GM12878 (cell line): ENCODE results near the gene TECR. TPM values are rescaled to one million over a fixed set of nuclear protein-coding genes. Genes with fewer than 3 reads are reported as not detected.

Experiments
- ATAC-seq: fragments of 200-7000 bp; cut with Tn5 transposase; 3 replicates; pipeline ENCODE4 v1.9.1; 2020; ENCODE audit warnings: mild to moderate bottlenecking, moderate library complexity
- BruUV-seq: library from RNA; stranded (reverse); fragments of 400-500 nt; replicated peaks from 2 replicates; lab custom pipeline; 2021; lab: Mats Ljungman, UMichigan
- CTCF ChIA-PET: fragments of 300-600 bp; sonication (Branson Sonifier 250); formaldehyde crosslinking; extraction: SDS; loops from one replicate; lab custom pipeline; 2021; ENCODE audit warnings: inconsistent platforms; lab: Yijun Ruan, JAX
- POLR2A ChIA-PET: fragments of 350-600 bp; formaldehyde crosslinking; extraction: SDS; loops from one replicate; lab custom pipeline; 2021; ENCODE audit warnings: inconsistent platforms; lab: Charles Lee
- RAD21 ChIA-PET: fragments of 300-600 bp; sonication (Branson Sonifier 250); formaldehyde crosslinking; loops from one replicate; lab custom pipeline; 2023; ENCODE audit warnings: antibody characterized with exemption; ENCODE audit not compliant: unreplicated experiment; lab: Charles Lee
- SMC1A ChIA-PET: fragments of 300-600 bp; sonication (Branson Sonifier 250); formaldehyde crosslinking; loops from one replicate; lab custom pipeline; 2023; ENCODE audit not compliant: unreplicated experiment, uncharacterized antibody; lab: Charles Lee
- DNase-seq: peaks from one replicate; pipeline ENCODE4 v3.0.0-alpha.2; 2011; ENCODE audit warnings: low read depth, low spot score
- FAIRE-seq: peaks from 3 replicates; lab custom pipeline; 2011; peaks lifted over from hg19 to GRCh38; lab: Jason Lieb, UNC
- H2AFZ ChIP-seq: 2 replicates; pipeline ENCODE4 v1.6.0; 2011; ENCODE audit warnings: low read depth, low read length, control low read depth; ENCODE audit not compliant: control insufficient read depth
- H3K27ac ChIP-seq: 2 replicates; pipeline ENCODE4 v1.5.1; 2011; ENCODE audit warnings: control low read depth; ENCODE audit not compliant: control insufficient read depth, insufficient read depth
- H3K27me3 ChIP-seq, 2 experiments: replicated peaks in 1 of 2; 2 replicates each; pipeline versions ENCODE4 v1.6.0 to v1.6.1; 2011; ENCODE audit warnings: low read length in 1 of 2; ENCODE audit not compliant: control insufficient read depth in 2 of 2, insufficient read depth in 2 of 2
- H3K36me3 ChIP-seq, 2 experiments: 2 replicates each; pipeline ENCODE4 v1.5.1; 2011; ENCODE audit warnings: low read length in 1 of 2; ENCODE audit not compliant: control insufficient read depth in 2 of 2, insufficient read depth in 2 of 2
- H3K4me1 ChIP-seq: 2 replicates; pipeline ENCODE4 v1.6.1; 2011; ENCODE audit warnings: mild to moderate bottlenecking, low read length, moderate library complexity, mixed read lengths; ENCODE audit not compliant: control insufficient read depth, insufficient read depth
- H3K4me2 ChIP-seq: 2 replicates; pipeline ENCODE4 v1.6.0; 2011; ENCODE audit warnings: control low read depth; ENCODE audit not compliant: control insufficient read depth, insufficient read depth
- H3K4me3 ChIP-seq: fragments of 200-600 bp; sonication (generic); 2 replicates; pipeline ENCODE4 v1.5.1; 2016
- H3K79me2 ChIP-seq: 2 replicates; pipeline ENCODE4 v1.6.0; 2011; ENCODE audit warnings: low read length; ENCODE audit not compliant: control insufficient read depth, insufficient read depth
- H3K9ac ChIP-seq: 2 replicates; pipeline ENCODE4 v1.8.0; 2011; ENCODE audit warnings: low read length, control low read depth, mixed read lengths; ENCODE audit not compliant: control insufficient read depth, insufficient read depth
- H3K9me3 ChIP-seq: replicated peaks from 3 replicates; pipeline ENCODE4 v1.5.1; 2011; ENCODE audit warnings: mild to moderate bottlenecking, low read length; ENCODE audit not compliant: control insufficient read depth, insufficient read depth
- H4K20me1 ChIP-seq: 2 replicates; pipeline ENCODE4 v1.6.0; 2011; ENCODE audit not compliant: control insufficient read depth, insufficient read depth
- BMI1 ChIP-seq: fragments of 450-650 bp; IDR thresholded peaks from 2 replicates; pipeline ENCODE4 v1.6.1; 2016; ENCODE audit warnings: mild to moderate bottlenecking, moderate library complexity, borderline replicate concordance
- EP300 ChIP-seq, 2 experiments: fragments of 150-350 bp in 1 of 2; IDR thresholded peaks; 2 replicates each; pipeline ENCODE4 v1.6.1; 2011 to 2012; ENCODE audit warnings: low read depth in 2 of 2, low read length in 2 of 2, borderline replicate concordance in 1 of 2, improper control_type of control experiment in 1 of 2, inconsistent platforms in 1 of 2; ENCODE audit not compliant: control insufficient read depth in 1 of 2
- KLF5 ChIP-seq: fragments of 450-650 bp; IDR thresholded peaks from 2 replicates; pipeline ENCODE4 v1.6.1; 2014; ENCODE audit warnings: mild to moderate bottlenecking; ENCODE audit not compliant: partially characterized antibody
- MYC ChIP-seq: IDR thresholded peaks from 2 replicates; pipeline ENCODE4 v1.6.1; 2011; ENCODE audit warnings: mild to moderate bottlenecking, low read length, moderate library complexity, inconsistent platforms; ENCODE audit not compliant: insufficient read depth, insufficient replicate concordance, insufficient read length, severe bottlenecking
- NFIC ChIP-seq: IDR thresholded peaks from 2 replicates; pipeline ENCODE4 v1.6.1; 2012; ENCODE audit warnings: low read depth, mild to moderate bottlenecking, inconsistent platforms, low read length, moderate library complexity
- NFYA ChIP-seq: IDR thresholded peaks from 2 replicates; pipeline ENCODE4 v1.6.1; 2011; ENCODE audit warnings: low read depth, mild to moderate bottlenecking, low read length, improper control_type of control experiment, borderline replicate concordance
- SIX5 ChIP-seq: IDR thresholded peaks from 2 replicates; pipeline ENCODE4 v1.6.1; 2011; ENCODE audit warnings: mild to moderate bottlenecking, low read depth, low read length, moderate library complexity; ENCODE audit not compliant: severe bottlenecking
- SMAD5 ChIP-seq: IDR thresholded peaks from 2 replicates; pipeline ENCODE4 v1.6.1; 2016; ENCODE audit warnings: antibody characterized with exemption, low read depth
- ZNF274 ChIP-seq: IDR thresholded peaks from one replicate; pipeline ENCODE4 v1.8.0; 2011; ENCODE audit not compliant: insufficient read length, insufficient read depth
- WGBS: methylation state at CpG from one replicate; pipeline ENCODE4 v1.1.6; 2016; ENCODE audit warnings: low lambda C conversion rate; ENCODE audit not compliant: insufficient replicate concordance, insufficient coverage; ENCODE audit errors: missing lambda C conversion rate; 5-methylcytosine and 5-hydroxymethylcytosine counted together
- in situ Hi-C: fragments of 300-500 bp; cut with MboI; formaldehyde crosslinking; loops from 9 replicates; pipeline ENCODE4 v1.14.3; 2018; ENCODE audit warnings: mixed read lengths
- intact Hi-C: fragments of 100-400 bp; cut with micrococcal nuclease; formaldehyde crosslinking; loops from one replicate; pipeline ENCODE4 v1.14.2; 2022; ENCODE audit not compliant: unreplicated experiment
- polyA plus RNA-seq, 11 experiments: library from polyadenylated mRNA; depleted of rRNA in 4 of 11; unstranded in 6 of 11; stranded (reverse) in 5 of 11; fragments of >200 nt; fragmentation: Nextera tagmentation in 4 of 11; fragmentation: Illumina TruSeq in 1 of 11; extraction: Ambion mirVana in 4 of 11; extraction: Trizol in 1 of 11; gene quantifications; 1 replicate in 1 of 11; 2 replicates in 10 of 11; pipeline versions ENCODE4 v1.2.1 to v1.2.3, GENCODE V29; 2011 to 2016; ENCODE audit warnings: inconsistent platforms in 2 of 11, missing spikeins in 2 of 11, low read depth in 1 of 11
- total RNA-seq, 4 experiments: library from RNA; depleted of rRNA in 3 of 4; stranded (reverse); fragments of >200 nt in 3 of 4; fragmentation: Illumina TruSeq in 1 of 4; extraction: Trizol in 1 of 4; gene quantifications; 2 replicates each; pipeline versions ENCODE4 v1.2.1 to v1.2.3, GENCODE V29; 2013 to 2021
- TF ChIP-seq, protein P1 (sequence below): fragments of 450-650 bp; IDR thresholded peaks from 2 replicates; pipeline ENCODE4 v1.6.1; 2017; ENCODE audit warnings: borderline replicate concordance
- TF ChIP-seq, protein P2 (sequence below): fragments of 450-650 bp; IDR thresholded peaks from 2 replicates; pipeline ENCODE4 v1.6.1; 2017; ENCODE audit warnings: mild to moderate bottlenecking, moderate library complexity
- TF ChIP-seq, protein P3 (sequence below): fragments of 450-650 bp; IDR thresholded peaks from 2 replicates; pipeline ENCODE4 v1.6.1; 2017; ENCODE audit warnings: mild to moderate bottlenecking, moderate library complexity

TECR gene
- total and polyA plus RNA-seq, 10 of the 15 experiments (the other 5 are each of a cell fraction or from before 2014, with no cell fraction given), result 9.6 to 157 (median 64.2) TPM

DNA sequence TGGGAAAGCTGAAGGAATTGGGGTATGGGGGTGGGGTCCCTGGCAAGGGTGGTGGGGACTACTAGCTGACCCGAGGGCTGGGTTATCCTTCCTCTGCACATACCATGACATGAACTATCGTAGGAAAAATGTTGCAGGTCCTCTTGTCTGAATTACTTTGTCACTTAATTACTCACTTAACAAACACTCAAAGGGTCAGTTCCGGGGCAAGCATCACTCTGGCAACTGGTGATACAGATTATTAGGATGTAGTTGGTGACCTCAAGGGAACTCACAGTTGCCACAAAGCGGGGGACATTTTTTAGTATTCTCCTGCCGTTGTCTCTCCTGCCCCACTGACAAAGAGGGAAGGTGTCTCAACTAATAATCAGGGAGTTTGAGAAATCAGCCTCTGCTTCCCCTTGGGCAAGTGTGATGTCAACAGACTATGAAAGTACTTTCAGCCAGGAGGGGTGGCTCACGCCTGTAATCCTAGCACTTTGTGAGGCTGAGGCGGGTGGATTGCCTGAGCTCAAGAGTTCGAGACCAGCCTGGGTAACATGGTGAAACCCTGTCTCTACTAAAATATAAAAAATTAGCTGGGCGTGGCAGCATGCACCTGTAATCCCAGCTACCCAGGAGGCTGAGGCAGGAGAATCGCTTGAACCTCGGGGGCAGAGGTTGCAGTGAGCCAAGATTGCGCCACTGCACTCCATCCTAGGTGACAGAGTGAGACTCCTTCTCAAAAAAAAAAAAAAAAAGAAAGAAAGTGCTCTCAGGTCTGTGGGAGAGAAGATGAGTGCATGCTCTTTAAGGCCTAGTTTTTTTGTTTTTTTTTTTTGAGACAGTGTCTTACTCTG lies 21.5 kb upstream of the TECR start:
- DNase-seq, result no peak
- POLR2A ChIA-PET, result interaction anchor here (0.5 kb wide), 1 partner anchor 379 kb away, joined by 3 read pairs; no protein-coding TSS in a partner anchor
- ATAC-seq, result no peak
- Histone ChIP-seq H3K9me3 (no peaks in the 10 kb centered on the region), H3K36me3 (no peaks in the 10 kb centered on the region), H2AFZ (no peak overlapping the region), H4K20me1 (no peaks in the 10 kb centered on the region), H3K4me1 (peaks cover 4% of the 10 kb centered on the region; the same call in 1 of the 2 replicates), H3K4me2 (no peak overlapping the region), H3K9ac (no peak overlapping the region), H3K27me3 (no peaks in the 10 kb centered on the region), H3K27ac (no peak overlapping the region), H3K4me3 (no peak overlapping the region), H3K79me2 (no peaks in the 10 kb centered on the region)
- 83% methylated on average over 12 of the region's 12 CpGs for WGBS
- intact Hi-C loops, result no loop called here
- no peak for FAIRE-seq
- RAD21 ChIA-PET, result interaction anchor here (0.9 kb wide), 1 partner anchor 178 kb away, joined by 3 read pairs; no protein-coding TSS in a partner anchor
- no TSS peak for BruUV-seq
- CTCF ChIA-PET, result interaction anchor here (1.2 to 5.3 kb wide), 3 partner anchors 10 to 225 kb away, joined by 3 to 41 read pairs (median 4); partner anchors contain the start of gene DNAJB1
- in situ Hi-C loops, result no loop called here
- SMC1A ChIA-PET, result interaction anchor here (1.3 kb wide), 1 partner anchor 10 kb away, joined by 4 read pairs; the partner anchor contains the start of gene DNAJB1
- TF ChIP-seq MYC, result no peak
- no peak for TF ChIP-seq EP300 (IDR thresholded peaks at IDR 0.05; ENCODE audit: borderline replicate concordance in 1 of 2, control insufficient read depth in 1 of 2, low read depth in 2 of 2, low read length in 2 of 2)
- no peak for TF ChIP-seq NFIC
- TF ChIP-seq KLF5, result no peak
- TF ChIP-seq, protein P1, sequence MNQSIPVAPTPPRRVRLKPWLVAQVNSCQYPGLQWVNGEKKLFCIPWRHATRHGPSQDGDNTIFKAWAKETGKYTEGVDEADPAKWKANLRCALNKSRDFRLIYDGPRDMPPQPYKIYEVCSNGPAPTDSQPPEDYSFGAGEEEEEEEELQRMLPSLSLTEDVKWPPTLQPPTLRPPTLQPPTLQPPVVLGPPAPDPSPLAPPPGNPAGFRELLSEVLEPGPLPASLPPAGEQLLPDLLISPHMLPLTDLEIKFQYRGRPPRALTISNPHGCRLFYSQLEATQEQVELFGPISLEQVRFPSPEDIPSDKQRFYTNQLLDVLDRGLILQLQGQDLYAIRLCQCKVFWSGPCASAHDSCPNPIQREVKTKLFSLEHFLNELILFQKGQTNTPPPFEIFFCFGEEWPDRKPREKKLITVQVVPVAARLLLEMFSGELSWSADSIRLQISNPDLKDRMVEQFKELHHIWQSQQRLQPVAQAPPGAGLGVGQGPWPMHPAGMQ, result no peak
- TF ChIP-seq, protein P2, sequence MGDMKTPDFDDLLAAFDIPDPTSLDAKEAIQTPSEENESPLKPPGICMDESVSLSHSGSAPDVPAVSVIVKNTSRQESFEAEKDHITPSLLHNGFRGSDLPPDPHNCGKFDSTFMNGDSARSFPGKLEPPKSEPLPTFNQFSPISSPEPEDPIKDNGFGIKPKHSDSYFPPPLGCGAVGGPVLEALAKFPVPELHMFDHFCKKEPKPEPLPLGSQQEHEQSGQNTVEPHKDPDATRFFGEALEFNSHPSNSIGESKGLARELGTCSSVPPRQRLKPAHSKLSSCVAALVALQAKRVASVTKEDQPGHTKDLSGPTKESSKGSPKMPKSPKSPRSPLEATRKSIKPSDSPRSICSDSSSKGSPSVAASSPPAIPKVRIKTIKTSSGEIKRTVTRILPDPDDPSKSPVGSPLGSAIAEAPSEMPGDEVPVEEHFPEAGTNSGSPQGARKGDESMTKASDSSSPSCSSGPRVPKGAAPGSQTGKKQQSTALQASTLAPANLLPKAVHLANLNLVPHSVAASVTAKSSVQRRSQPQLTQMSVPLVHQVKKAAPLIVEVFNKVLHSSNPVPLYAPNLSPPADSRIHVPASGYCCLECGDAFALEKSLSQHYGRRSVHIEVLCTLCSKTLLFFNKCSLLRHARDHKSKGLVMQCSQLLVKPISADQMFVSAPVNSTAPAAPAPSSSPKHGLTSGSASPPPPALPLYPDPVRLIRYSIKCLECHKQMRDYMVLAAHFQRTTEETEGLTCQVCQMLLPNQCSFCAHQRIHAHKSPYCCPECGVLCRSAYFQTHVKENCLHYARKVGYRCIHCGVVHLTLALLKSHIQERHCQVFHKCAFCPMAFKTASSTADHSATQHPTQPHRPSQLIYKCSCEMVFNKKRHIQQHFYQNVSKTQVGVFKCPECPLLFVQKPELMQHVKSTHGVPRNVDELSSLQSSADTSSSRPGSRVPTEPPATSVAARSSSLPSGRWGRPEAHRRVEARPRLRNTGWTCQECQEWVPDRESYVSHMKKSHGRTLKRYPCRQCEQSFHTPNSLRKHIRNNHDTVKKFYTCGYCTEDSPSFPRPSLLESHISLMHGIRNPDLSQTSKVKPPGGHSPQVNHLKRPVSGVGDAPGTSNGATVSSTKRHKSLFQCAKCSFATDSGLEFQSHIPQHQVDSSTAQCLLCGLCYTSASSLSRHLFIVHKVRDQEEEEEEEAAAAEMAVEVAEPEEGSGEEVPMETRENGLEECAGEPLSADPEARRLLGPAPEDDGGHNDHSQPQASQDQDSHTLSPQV, result no peak
- TF ChIP-seq, protein P3, sequence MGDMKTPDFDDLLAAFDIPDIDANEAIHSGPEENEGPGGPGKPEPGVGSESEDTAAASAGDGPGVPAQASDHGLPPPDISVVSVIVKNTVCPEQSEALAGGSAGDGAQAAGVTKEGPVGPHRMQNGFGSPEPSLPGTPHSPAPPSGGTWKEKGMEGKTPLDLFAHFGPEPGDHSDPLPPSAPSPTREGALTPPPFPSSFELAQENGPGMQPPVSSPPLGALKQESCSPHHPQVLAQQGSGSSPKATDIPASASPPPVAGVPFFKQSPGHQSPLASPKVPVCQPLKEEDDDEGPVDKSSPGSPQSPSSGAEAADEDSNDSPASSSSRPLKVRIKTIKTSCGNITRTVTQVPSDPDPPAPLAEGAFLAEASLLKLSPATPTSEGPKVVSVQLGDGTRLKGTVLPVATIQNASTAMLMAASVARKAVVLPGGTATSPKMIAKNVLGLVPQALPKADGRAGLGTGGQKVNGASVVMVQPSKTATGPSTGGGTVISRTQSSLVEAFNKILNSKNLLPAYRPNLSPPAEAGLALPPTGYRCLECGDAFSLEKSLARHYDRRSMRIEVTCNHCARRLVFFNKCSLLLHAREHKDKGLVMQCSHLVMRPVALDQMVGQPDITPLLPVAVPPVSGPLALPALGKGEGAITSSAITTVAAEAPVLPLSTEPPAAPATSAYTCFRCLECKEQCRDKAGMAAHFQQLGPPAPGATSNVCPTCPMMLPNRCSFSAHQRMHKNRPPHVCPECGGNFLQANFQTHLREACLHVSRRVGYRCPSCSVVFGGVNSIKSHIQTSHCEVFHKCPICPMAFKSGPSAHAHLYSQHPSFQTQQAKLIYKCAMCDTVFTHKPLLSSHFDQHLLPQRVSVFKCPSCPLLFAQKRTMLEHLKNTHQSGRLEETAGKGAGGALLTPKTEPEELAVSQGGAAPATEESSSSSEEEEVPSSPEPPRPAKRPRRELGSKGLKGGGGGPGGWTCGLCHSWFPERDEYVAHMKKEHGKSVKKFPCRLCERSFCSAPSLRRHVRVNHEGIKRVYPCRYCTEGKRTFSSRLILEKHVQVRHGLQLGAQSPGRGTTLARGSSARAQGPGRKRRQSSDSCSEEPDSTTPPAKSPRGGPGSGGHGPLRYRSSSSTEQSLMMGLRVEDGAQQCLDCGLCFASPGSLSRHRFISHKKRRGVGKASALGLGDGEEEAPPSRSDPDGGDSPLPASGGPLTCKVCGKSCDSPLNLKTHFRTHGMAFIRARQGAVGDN, result no peak
- no peak for TF ChIP-seq SIX5
- no peak for TF ChIP-seq SMAD5
- no peak for TF ChIP-seq BMI1
- no peak for TF ChIP-seq NFYA
- TF ChIP-seq ZNF274, result no peak
